GM23338 (cell line): ENCODE measurements around the gene ZFYVE16. TPM values are rescaled to one million over a fixed set of nuclear protein-coding genes. Genes with fewer than 3 reads are reported as not detected.

Experiments
- ATAC-seq: fragments of 200-7000 bp; cut with Tn5 transposase; 3 replicates; pipeline ENCODE4 v1.9.1; 2020
- DNase-seq: peaks from one replicate; pipeline ENCODE4 v3.0.0-alpha.2; 2015; ENCODE audit warnings: low spot score
- H2AFZ ChIP-seq: fragments of 200-600 bp; sonication (generic); 2 replicates; pipeline ENCODE4 v1.8.0; 2016; ENCODE audit warnings: antibody characterized with exemption, mild to moderate bottlenecking, moderate library complexity
- H3F3A ChIP-seq: fragments of 200-600 bp; sonication (generic); replicated peaks from 2 replicates; pipeline ENCODE4 v1.8.0; 2017; ENCODE audit warnings: antibody characterized with exemption, mixed run types, low read depth
- H3K27ac ChIP-seq: fragments of 200-600 bp; sonication (generic); 2 replicates; pipeline ENCODE4 v1.6.1; 2016; ENCODE audit warnings: low read depth
- H3K27me3 ChIP-seq: fragments of 200-600 bp; sonication (generic); 2 replicates; pipeline ENCODE4 v1.8.0; 2016; ENCODE audit warnings: mild to moderate bottlenecking, mixed run types, moderate library complexity; ENCODE audit not compliant: insufficient read depth
- H3K36me3 ChIP-seq: fragments of 200-600 bp; sonication (generic); 2 replicates; pipeline ENCODE4 v1.8.0; 2016; ENCODE audit warnings: mild to moderate bottlenecking; ENCODE audit not compliant: insufficient read depth
- H3K4me1 ChIP-seq: fragments of 200-600 bp; sonication (generic); 2 replicates; pipeline ENCODE4 v1.8.0; 2016; ENCODE audit warnings: mild to moderate bottlenecking, moderate library complexity; ENCODE audit not compliant: insufficient read depth
- H3K4me2 ChIP-seq: fragments of 200-600 bp; sonication (generic); 2 replicates; pipeline ENCODE4 v1.7.1; 2017; ENCODE audit warnings: mixed run types
- H3K4me3 ChIP-seq: fragments of 200-600 bp; sonication (generic); 2 replicates; pipeline ENCODE4 v1.6.1; 2016; ENCODE audit warnings: mixed run types
- H3K79me2 ChIP-seq: fragments of 200-600 bp; sonication (generic); replicated peaks from 2 replicates; pipeline ENCODE4 v1.8.0; 2017; ENCODE audit warnings: mild to moderate bottlenecking; ENCODE audit not compliant: insufficient read depth
- H3K9me2 ChIP-seq: fragments of 200-600 bp; sonication (generic); 2 replicates; pipeline ENCODE4 v1.8.0; 2017; ENCODE audit not compliant: insufficient read depth
- H4K20me1 ChIP-seq: fragments of 200-600 bp; sonication (generic); replicated peaks from 2 replicates; pipeline ENCODE4 v1.8.0; 2017; ENCODE audit warnings: mild to moderate bottlenecking; ENCODE audit not compliant: insufficient read depth
- H3K27ac Mint-ChIP-seq: 2 replicates; pipeline ENCODE4 v1.8.0; 2020; ENCODE audit warnings: inconsistent platforms, mild to moderate bottlenecking, moderate library complexity, mixed read lengths
- H3K27me3 Mint-ChIP-seq: 3 replicates; pipeline ENCODE4 v1.8.0; 2022; ENCODE audit warnings: low read depth, mild to moderate bottlenecking, moderate library complexity, mixed read lengths, inconsistent platforms; ENCODE audit not compliant: insufficient read depth, poor library complexity
- H3K36me3 Mint-ChIP-seq: 3 replicates; pipeline ENCODE4 v1.8.0; 2021; ENCODE audit warnings: low read depth, mild to moderate bottlenecking, inconsistent platforms, moderate library complexity, mixed read lengths
- H3K4me1 Mint-ChIP-seq: 3 replicates; pipeline ENCODE4 v1.8.0; 2020; ENCODE audit warnings: mild to moderate bottlenecking, inconsistent platforms, mixed read lengths
- H3K4me3 Mint-ChIP-seq: 3 replicates; pipeline ENCODE4 v1.8.0; 2021; ENCODE audit warnings: moderate library complexity, mild to moderate bottlenecking, inconsistent platforms, mixed read lengths
- H3K9me3 Mint-ChIP-seq: 3 replicates; pipeline ENCODE4 v1.8.0; 2020; ENCODE audit warnings: moderate library complexity, mild to moderate bottlenecking, inconsistent platforms, mixed read lengths
- CREB1 ChIP-seq: fragments of 250-450 bp; sonication (Bioruptor Pico); IDR thresholded peaks from 2 replicates; pipeline ENCODE4 v1.5.0; 2020; ENCODE audit warnings: low read depth, mild to moderate bottlenecking, moderate library complexity
- CTCF ChIP-seq, 2 experiments: fragments of 200-600 bp in 1 of 2; sonication (generic) in 1 of 2; conservative IDR thresholded peaks; 2 replicates each; pipeline versions ENCODE4 v1.5.1 to v1.6.1; 2016 to 2017; ENCODE audit warnings: antibody characterized with exemption in 2 of 2, low read depth in 2 of 2, mild to moderate bottlenecking in 2 of 2, moderate library complexity in 1 of 2
- ETS1 ChIP-seq: IDR thresholded peaks from 2 replicates; pipeline ENCODE4 v1.6.1; 2016; ENCODE audit warnings: antibody characterized with exemption
- EZH2phosphoT487 ChIP-seq: fragments of 200-600 bp; sonication (generic); IDR thresholded peaks from one replicate; pipeline ENCODE4 v1.8.1; 2018; ENCODE audit warnings: antibody characterized with exemption; ENCODE audit not compliant: unreplicated experiment
- JUNB ChIP-seq: IDR thresholded peaks from one replicate; pipeline ENCODE4 v1.6.1; 2016; ENCODE audit warnings: antibody characterized with exemption; ENCODE audit not compliant: unreplicated experiment
- NANOG ChIP-seq: IDR thresholded peaks from 2 replicates; pipeline ENCODE4 v1.6.1; 2016; ENCODE audit warnings: antibody characterized with exemption, borderline replicate concordance
- POLR2AphosphoS5 ChIP-seq: IDR thresholded peaks from 2 replicates; pipeline ENCODE4 v1.6.1; 2016; ENCODE audit warnings: antibody characterized with exemption, low read depth
- REST ChIP-seq: IDR thresholded peaks from one replicate; pipeline ENCODE4 v1.6.1; 2018; ENCODE audit warnings: antibody characterized with exemption; ENCODE audit not compliant: unreplicated experiment
- STAT1 ChIP-seq: IDR thresholded peaks from one replicate; pipeline ENCODE4 v1.6.1; 2016; ENCODE audit warnings: antibody characterized with exemption; ENCODE audit not compliant: unreplicated experiment
- ZNF114 ChIP-seq: fragments of 250-450 bp; sonication (Bioruptor Pico); IDR thresholded peaks from 2 replicates; pipeline ENCODE4 v1.5.0; 2020; ENCODE audit warnings: mild to moderate bottlenecking, moderate library complexity
- ZNF331 ChIP-seq: fragments of 250-450 bp; sonication (Bioruptor Pico); IDR thresholded peaks from 2 replicates; pipeline ENCODE4 v1.5.0; 2020; ENCODE audit warnings: low read depth, mild to moderate bottlenecking, moderate library complexity
- ZNF462 ChIP-seq: fragments of 250-450 bp; sonication (Bioruptor Pico); IDR thresholded peaks from 2 replicates; pipeline ENCODE4 v1.5.0; 2020; ENCODE audit warnings: mild to moderate bottlenecking, moderate library complexity
- polyA plus RNA-seq: library from polyadenylated mRNA; unstranded; fragments of >200 nt; fragmentation: Nextera tagmentation; extraction: Ambion mirVana; gene quantifications from 2 replicates; pipeline ENCODE4 v1.2.1, GENCODE V29; 2016
- total RNA-seq: library from RNA; depleted of rRNA; stranded (reverse); fragments of >200 nt; shearing (Covaris generic); gene quantifications from 2 replicates; pipeline ENCODE4 v1.2.3, GENCODE V29; 2014

Gene ZFYVE16
- total and polyA plus RNA-seq, 2 experiments from 2014 or later = 24.2 to 26.6 TPM

GRCh38 chr5:80438739-80439138 lies 30.9 kb downstream of the ZFYVE16 start (continued):
- no peak for TF ChIP-seq REST
- TF ChIP-seq ZNF114 = no peak
- TF ChIP-seq ETS1 = no peak
- TF ChIP-seq CREB1 (CRISPR knock-in tag) = no peak
- no peak for TF ChIP-seq EZH2phosphoT487

GRCh38 chr5:80439213-80439612 lies 31.3 kb downstream of the ZFYVE16 start:
- Mint-ChIP-seq H3K4me3 (no peak overlapping the region), H3K9me3 (no peaks in the 10 kb centered on the region), H3K36me3 (peaks cover 14% of the 10 kb centered on the region), H3K4me1 (peaks cover 6% of the 10 kb centered on the region; the same call in 2 of the 3 replicates), H3K27ac (no peak overlapping the region), H3K27me3 (no peaks in the 10 kb centered on the region)
- no peaks in the 10 kb centered on the region for H3K4me1 ChIP-seq
- H3K27ac ChIP-seq = no peak overlapping the region
- no peak overlapping the region for H3K4me3 ChIP-seq
- no peaks in the 10 kb centered on the region for H3K9me2 ChIP-seq
- no peaks in the 10 kb centered on the region for H3K79me2 ChIP-seq
- DNase-seq (no peak), ATAC-seq (no peak)
- H2AFZ ChIP-seq = no peak overlapping the region
- H4K20me1 ChIP-seq = 0 out of 2 replicates have a peak, but pooled peaks cover 3% of the 10 kb centered on the region
- H3K36me3 ChIP-seq = peaks cover 16% of the 10 kb centered on the region
- H3F3A ChIP-seq = no peaks in the 10 kb centered on the region; the same call in 1 of the 2 replicates
- H3K27me3 ChIP-seq = no peaks in the 10 kb centered on the region
- H3K4me2 ChIP-seq = no peak overlapping the region
- TF ChIP-seq EZH2phosphoT487 (no peak), STAT1 (no peak), NANOG (no peak), CTCF (conservative IDR thresholded peaks at IDR 0.05; ENCODE audit: low read depth in 2 of 2) (no peak), CREB1 (CRISPR knock-in tag) (no peak), JUNB (no peak), ZNF114 (no peak), POLR2AphosphoS5 (no peak), ZNF462 (no peak), ZNF331 (CRISPR knock-in tag) (no peak)
